Muscle of back (tissue), 13 donors: ENCODE data around the gene NALCN. TPM values are rescaled to one million over a fixed set of nuclear protein-coding genes. Genes with fewer than 3 reads are reported as not detected.

Source experiments
- DNase-seq, 3 donors: peaks; one replicate each; pipeline versions ENCODE4 v3.0.0 to v3.0.0-alpha.2; 2013
- long read RNA-seq, 9 donors: transcript quantifications; one replicate each; lab custom pipeline, GENCODE V29; 2026
- polyA plus RNA-seq, 10 donors: library from polyadenylated mRNA; unstranded; fragments of 120-200 nt; gene quantifications; one replicate each; pipeline ENCODE4 v1.2.1, GENCODE V29; 2013; ENCODE audit not compliant: insufficient read length in 10 of 10

The NALCN gene
- under 1 TPM; 0.11 to 0.79 (median 0.55) TPM for polyA plus RNA-seq
- long read RNA-seq, donor 1: 0 reads
- long read RNA-seq, donor 2: 0 reads
- long read RNA-seq, donor 3: 0 reads
- long read RNA-seq, donor 4: 0 reads
- long read RNA-seq, donor 5: 0 reads
- long read RNA-seq, donor 6: 0 reads
- long read RNA-seq, donor 7: 0 reads
- long read RNA-seq, donor 8: 0 reads
- long read RNA-seq, donor 9: 0 reads

GRCh38 chr13:101416181-101417042 lies at the start of gene NALCN:
NALCN (minus strand) TSS chr13:101416508; CDS start chr13:101399126, 17,382 bp downstream.
- DNase-seq: peak in 2 of 3 donors; percentile 2 to 15

GRCh38 chr13:101465877-101466276 lies 49.6 kb upstream of the NALCN start:
- no peak for DNase-seq

- no peak for DNase-seq
Observed at GRCh38 chr13:101457176-101457575, 40.9 kb upstream of the NALCN start.

GRCh38 chr13:101455863-101456262 lies 39.6 kb upstream of the NALCN start:
- peak in 1 of 3 donors; percentile 85 for DNase-seq

- peak in 1 of 3 donors; percentile 13 for DNase-seq
Observed at GRCh38 chr13:101454767-101455166, 38.5 kb upstream of the NALCN start.

- peak in 1 of 3 donors; percentile 11 for DNase-seq
Observed at GRCh38 chr13:101453784-101454201, 37.5 kb upstream of the NALCN start.

GRCh38 chr13:101452519-101453485 lies 36.5 kb upstream of the NALCN start, which contains the start of gene ITGBL1:
ITGBL1 (plus strand) TSS chr13:101452675; CDS start chr13:101452834, 159 bp downstream.
- DNase-seq: peak in 2 of 3 donors; percentile 18 to 45

GRCh38 chr13:101451641-101452040 lies 35.3 kb upstream of the NALCN start:
- DNase-seq: no peak

GRCh38 chr13:101450749-101451130 lies 34.4 kb upstream of the NALCN start:
- no peak for DNase-seq

- DNase-seq: peak in 1 of 3 donors; percentile 82
Observed at GRCh38 chr13:101449790-101450748, 33.8 kb upstream of the NALCN start.

- DNase-seq: no peak
Observed at GRCh38 chr13:101447852-101448251, 31.5 kb upstream of the NALCN start.

GRCh38 chr13:101434486-101434885 lies 18.2 kb upstream of the NALCN start:
- no peak for DNase-seq

- DNase-seq: no peak
Observed at GRCh38 chr13:101433895-101434294, 17.6 kb upstream of the NALCN start.

- no peak for DNase-seq
Observed at GRCh38 chr13:101429733-101430132, 13.4 kb upstream of the NALCN start.

GRCh38 chr13:101425623-101426022 lies 9.3 kb upstream of the NALCN start:
- DNase-seq: no peak

GRCh38 chr13:101425156-101425471 lies 8.8 kb upstream of the NALCN start:
- no peak for DNase-seq

GRCh38 chr13:101424381-101425155 lies 8.3 kb upstream of the NALCN start:
- DNase-seq: no peak

GRCh38 chr13:101423872-101424271 lies 7.6 kb upstream of the NALCN start:
- DNase-seq: no peak

- DNase-seq: no peak
Observed at GRCh38 chr13:101417501-101417900, 1.2 kb upstream of the NALCN start.

- DNase-seq: no peak
Observed at GRCh38 chr13:101417043-101417406, 717 bp upstream of the NALCN start.
